ENCODE results near the gene PRSS12.
A peak's percentile ranks its signal among the peaks of the same experiment; 100 is the strongest.

The PRSS12 gene

DNA sequence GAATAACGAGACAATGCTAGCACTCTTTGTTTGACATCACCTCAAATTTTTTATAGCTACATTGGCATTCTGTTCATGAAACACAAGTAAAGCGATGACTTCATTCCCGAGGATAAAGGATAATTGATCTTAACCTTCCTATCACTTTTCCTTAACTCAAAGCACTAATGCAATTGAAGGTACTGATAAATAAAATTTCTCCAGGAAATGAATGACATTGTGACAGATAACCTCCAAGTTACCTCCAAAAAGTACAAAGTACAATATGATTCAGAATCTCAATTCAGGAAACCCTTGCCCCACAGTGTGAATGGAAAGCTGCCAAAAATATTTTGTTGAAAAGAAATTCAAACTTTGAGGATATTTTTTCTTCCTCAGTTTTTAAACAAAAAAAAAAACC, 1.8 kb downstream of the PRSS12 start:
- DNase-seq (ENCODE audit: low read depth in 1 of 2, low spot score in 1 of 2): no peak
- H3K4me3 ChIP-seq (replicated peaks; ENCODE audit: insufficient read depth, low read length): no peak overlapping the region

DNA sequence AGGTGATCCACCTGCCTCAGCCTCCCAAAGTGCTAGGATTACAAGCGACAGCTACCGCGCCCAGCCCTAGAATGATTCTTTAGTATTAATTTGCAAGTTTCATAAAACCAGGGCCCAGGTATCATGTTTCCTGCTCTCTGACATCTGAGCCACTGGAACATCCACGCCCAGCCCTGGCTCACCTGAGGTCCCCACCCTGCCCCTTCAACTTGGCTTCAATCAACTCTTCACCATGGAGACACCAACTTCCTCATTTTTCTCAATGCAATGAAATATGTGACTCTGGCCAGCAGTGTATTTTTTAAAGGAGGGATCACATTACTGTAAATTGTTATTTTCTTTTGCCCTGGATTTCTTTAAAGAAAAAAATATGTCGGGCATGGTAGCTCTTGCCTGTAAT, 3.9 kb downstream of the PRSS12 start:
- no peak overlapping the region for H3K4me3 ChIP-seq (replicated peaks; ENCODE audit: insufficient read depth, low read length)
- peak; percentile 53; the same call in 1 of the 2 replicates for TF ChIP-seq SPI1 (IDR thresholded peaks at IDR 0.05; ENCODE audit: borderline replicate concordance, low read depth)
- TF ChIP-seq, protein P1, sequence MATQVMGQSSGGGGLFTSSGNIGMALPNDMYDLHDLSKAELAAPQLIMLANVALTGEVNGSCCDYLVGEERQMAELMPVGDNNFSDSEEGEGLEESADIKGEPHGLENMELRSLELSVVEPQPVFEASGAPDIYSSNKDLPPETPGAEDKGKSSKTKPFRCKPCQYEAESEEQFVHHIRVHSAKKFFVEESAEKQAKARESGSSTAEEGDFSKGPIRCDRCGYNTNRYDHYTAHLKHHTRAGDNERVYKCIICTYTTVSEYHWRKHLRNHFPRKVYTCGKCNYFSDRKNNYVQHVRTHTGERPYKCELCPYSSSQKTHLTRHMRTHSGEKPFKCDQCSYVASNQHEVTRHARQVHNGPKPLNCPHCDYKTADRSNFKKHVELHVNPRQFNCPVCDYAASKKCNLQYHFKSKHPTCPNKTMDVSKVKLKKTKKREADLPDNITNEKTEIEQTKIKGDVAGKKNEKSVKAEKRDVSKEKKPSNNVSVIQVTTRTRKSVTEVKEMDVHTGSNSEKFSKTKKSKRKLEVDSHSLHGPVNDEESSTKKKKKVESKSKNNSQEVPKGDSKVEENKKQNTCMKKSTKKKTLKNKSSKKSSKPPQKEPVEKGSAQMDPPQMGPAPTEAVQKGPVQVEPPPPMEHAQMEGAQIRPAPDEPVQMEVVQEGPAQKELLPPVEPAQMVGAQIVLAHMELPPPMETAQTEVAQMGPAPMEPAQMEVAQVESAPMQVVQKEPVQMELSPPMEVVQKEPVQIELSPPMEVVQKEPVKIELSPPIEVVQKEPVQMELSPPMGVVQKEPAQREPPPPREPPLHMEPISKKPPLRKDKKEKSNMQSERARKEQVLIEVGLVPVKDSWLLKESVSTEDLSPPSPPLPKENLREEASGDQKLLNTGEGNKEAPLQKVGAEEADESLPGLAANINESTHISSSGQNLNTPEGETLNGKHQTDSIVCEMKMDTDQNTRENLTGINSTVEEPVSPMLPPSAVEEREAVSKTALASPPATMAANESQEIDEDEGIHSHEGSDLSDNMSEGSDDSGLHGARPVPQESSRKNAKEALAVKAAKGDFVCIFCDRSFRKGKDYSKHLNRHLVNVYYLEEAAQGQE (IDR thresholded peaks at IDR 0.05; ENCODE audit: insufficient replicate concordance, low read depth): no peak
- no peak for TF ChIP-seq GABPA (IDR thresholded peaks at IDR 0.05; ENCODE audit: low read depth)
- H3K27ac ChIP-seq (replicated peaks): no peak overlapping the region
- no peak for DNase-seq (ENCODE audit: low read depth in 1 of 2, low spot score in 1 of 2)
- no peaks in the 10 kb centered on the region for H3K27me3 ChIP-seq (ENCODE audit: insufficient read depth, poor library complexity, severe bottlenecking)

More for the DNA sequence above, 1.8 kb downstream of the PRSS12 start:
- no peak overlapping the region for H3K27ac ChIP-seq (replicated peaks)
- no peaks in the 10 kb centered on the region for H3K27me3 ChIP-seq (ENCODE audit: insufficient read depth, poor library complexity, severe bottlenecking)
- TF ChIP-seq SPI1 (IDR thresholded peaks at IDR 0.05; ENCODE audit: borderline replicate concordance, low read depth) (no peak), GABPA (IDR thresholded peaks at IDR 0.05; ENCODE audit: low read depth) (no peak), POLR2AphosphoS5 (IDR thresholded peaks at IDR 0.05; ENCODE audit: low read depth) (no peak), CTCF (IDR thresholded peaks at IDR 0.05; ENCODE audit: insufficient read depth, low read length) (no peak)
- TF ChIP-seq, protein P1 (IDR thresholded peaks at IDR 0.05; ENCODE audit: insufficient replicate concordance, low read depth): no peak

- Histone ChIP-seq H3K27me3 (ENCODE audit: insufficient read depth, poor library complexity, severe bottlenecking) (no peaks in the 10 kb centered on the region), H3K27ac (replicated peaks) (no peak overlapping the region), H3K4me3 (replicated peaks; ENCODE audit: insufficient read depth, low read length) (no peak overlapping the region)
- no peak for DNase-seq (ENCODE audit: low read depth in 1 of 2, low spot score in 1 of 2)
- TF ChIP-seq GABPA (IDR thresholded peaks at IDR 0.05; ENCODE audit: low read depth) (no peak), POLR2AphosphoS5 (IDR thresholded peaks at IDR 0.05; ENCODE audit: low read depth) (no peak), CTCF (IDR thresholded peaks at IDR 0.05; ENCODE audit: insufficient read depth, low read length) (no peak), SPI1 (IDR thresholded peaks at IDR 0.05; ENCODE audit: borderline replicate concordance, low read depth) (no peak)
- TF ChIP-seq, protein P1 (IDR thresholded peaks at IDR 0.05; ENCODE audit: insufficient replicate concordance, low read depth): no peak
Observed at GRCh38 chr4:118346495-118346894, 6.3 kb downstream of the PRSS12 start.
